Measurements from ENCODE around the gene LAMA2.

The LAMA2 gene

GRCh38 chr6:129440691-129441090 is 557.8 kb downstream of the LAMA2 start:
- no peak for DNase-seq (ENCODE audit: low read depth in 2 of 2)

GRCh38 chr6:129444683-129445082 is 561.7 kb downstream of the LAMA2 start:
- no peak for DNase-seq (ENCODE audit: low read depth in 2 of 2)

GRCh38 chr6:129446272-129447197 is 563.6 kb downstream of the LAMA2 start:
- no peak for DNase-seq (ENCODE audit: low read depth in 2 of 2)

- DNase-seq (ENCODE audit: low read depth in 2 of 2): no peak
These were observed 564.2 kb downstream of the LAMA2 start for GRCh38 chr6:129447198-129447565.

- DNase-seq (ENCODE audit: low read depth in 2 of 2): no peak
These were observed 566.0 kb downstream of the LAMA2 start for GRCh38 chr6:129448965-129449364.

- no peak for DNase-seq (ENCODE audit: low read depth in 2 of 2)
These were observed 568.2 kb downstream of the LAMA2 start for GRCh38 chr6:129451187-129451586.

GRCh38 chr6:129453073-129453472 is 570.1 kb downstream of the LAMA2 start:
- no peak for DNase-seq (ENCODE audit: low read depth in 2 of 2)

GRCh38 chr6:129454488-129454887 is 571.5 kb downstream of the LAMA2 start:
- DNase-seq (ENCODE audit: low read depth in 2 of 2): no peak

GRCh38 chr6:129455126-129455769 is 572.3 kb downstream of the LAMA2 start:
- DNase-seq (ENCODE audit: low read depth in 2 of 2): no peak

- no peak for DNase-seq (ENCODE audit: low read depth in 2 of 2)
These were observed 577.3 kb downstream of the LAMA2 start for GRCh38 chr6:129460221-129460620.

GRCh38 chr6:129469070-129469662 is 586.2 kb downstream of the LAMA2 start:
- no peak for DNase-seq (ENCODE audit: low read depth in 2 of 2)

GRCh38 chr6:129472239-129472638 is 589.3 kb downstream of the LAMA2 start:
- no peak for DNase-seq (ENCODE audit: low read depth in 2 of 2)

GRCh38 chr6:129473546-129473945 is 590.6 kb downstream of the LAMA2 start:
- DNase-seq (ENCODE audit: low read depth in 2 of 2): no peak

GRCh38 chr6:129475477-129476247 is 592.7 kb downstream of the LAMA2 start:
- no peak for DNase-seq (ENCODE audit: low read depth in 2 of 2)

GRCh38 chr6:129476248-129476564 is 593.3 kb downstream of the LAMA2 start:
- DNase-seq (ENCODE audit: low read depth in 2 of 2): no peak

GRCh38 chr6:129476810-129477209 is 593.9 kb downstream of the LAMA2 start:
- DNase-seq (ENCODE audit: low read depth in 2 of 2): no peak

- DNase-seq (ENCODE audit: low read depth in 2 of 2): no peak
These were observed 595.4 kb downstream of the LAMA2 start for GRCh38 chr6:129478379-129478778.

- no peak for DNase-seq (ENCODE audit: low read depth in 2 of 2)
These were observed 598.8 kb downstream of the LAMA2 start for GRCh38 chr6:129481706-129482105.

- DNase-seq (ENCODE audit: low read depth in 2 of 2): no peak
These were observed 602.8 kb downstream of the LAMA2 start for GRCh38 chr6:129485746-129486145.

- no peak for DNase-seq (ENCODE audit: low read depth in 2 of 2)
These were observed 603.4 kb downstream of the LAMA2 start for GRCh38 chr6:129486327-129486726.

GRCh38 chr6:129488313-129488712 is 605.4 kb downstream of the LAMA2 start:
- DNase-seq (ENCODE audit: low read depth in 2 of 2): no peak

GRCh38 chr6:129489215-129489765 is 606.4 kb downstream of the LAMA2 start:
- no peak for DNase-seq (ENCODE audit: low read depth in 2 of 2)

Measured in stimulated activated CD4-positive, alpha-beta T cell treated with anti-CD3 and anti-CD28 coated beads, Interleukin-1b, Interleukin-23, amount 100 ng/mL, for 4 hours (primary cell).